HG03565 (cell line): ENCODE data around the gene CLK1.
"Not testable (repeated sequence)": the region's sequence is repeated elsewhere in the genome, so short reads cannot be mapped to it uniquely, and the experiment has no call there.

Source experiments
- ATAC-seq: cut with Tn5 transposase; IDR thresholded peaks from one replicate; pipeline ENCODE4 v1.9.1; 2021; ENCODE audit warnings: mild to moderate bottlenecking, moderate library complexity; ENCODE audit not compliant: unreplicated experiment

The CLK1 gene

DNA sequence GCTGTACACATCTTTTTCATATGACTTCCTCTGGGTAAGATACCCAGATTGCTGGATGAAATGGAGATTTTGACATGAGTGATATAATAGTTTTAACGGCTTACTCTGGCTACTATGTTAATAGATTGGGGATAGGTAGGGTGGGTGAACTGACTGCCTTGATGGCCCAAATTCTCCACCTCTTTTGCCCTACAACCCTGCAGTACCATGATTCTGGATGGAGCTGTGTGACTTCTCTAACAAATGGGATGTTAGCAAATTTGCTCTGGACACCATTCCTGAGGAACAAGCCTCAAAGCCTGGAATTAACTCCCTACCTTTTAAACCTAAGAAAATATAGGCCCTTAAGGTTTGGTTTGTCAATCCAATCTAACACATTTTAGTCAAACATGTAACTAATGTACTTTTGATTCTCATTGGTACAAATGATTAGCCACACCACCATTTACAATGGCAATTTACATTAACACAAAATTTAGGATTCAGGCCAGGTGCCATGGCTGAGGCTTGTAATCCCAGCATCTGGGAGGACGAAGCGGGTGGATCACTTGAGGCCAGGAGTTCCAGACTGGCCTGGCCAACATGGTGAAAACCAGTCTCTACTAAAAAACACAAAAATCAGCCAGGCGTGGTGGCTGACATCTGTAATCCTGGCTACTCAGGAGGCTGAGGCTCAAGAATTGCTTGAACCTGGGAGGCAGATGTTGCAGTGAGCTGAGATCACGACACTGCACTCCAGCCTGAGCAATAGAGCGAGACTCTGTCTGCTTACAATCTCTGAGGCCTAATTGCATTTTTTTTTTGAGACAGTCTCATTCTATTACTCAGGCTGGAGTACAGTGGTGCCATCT lies 12.8 kb downstream of the CLK1 start:
- ATAC-seq: no peak

DNA sequence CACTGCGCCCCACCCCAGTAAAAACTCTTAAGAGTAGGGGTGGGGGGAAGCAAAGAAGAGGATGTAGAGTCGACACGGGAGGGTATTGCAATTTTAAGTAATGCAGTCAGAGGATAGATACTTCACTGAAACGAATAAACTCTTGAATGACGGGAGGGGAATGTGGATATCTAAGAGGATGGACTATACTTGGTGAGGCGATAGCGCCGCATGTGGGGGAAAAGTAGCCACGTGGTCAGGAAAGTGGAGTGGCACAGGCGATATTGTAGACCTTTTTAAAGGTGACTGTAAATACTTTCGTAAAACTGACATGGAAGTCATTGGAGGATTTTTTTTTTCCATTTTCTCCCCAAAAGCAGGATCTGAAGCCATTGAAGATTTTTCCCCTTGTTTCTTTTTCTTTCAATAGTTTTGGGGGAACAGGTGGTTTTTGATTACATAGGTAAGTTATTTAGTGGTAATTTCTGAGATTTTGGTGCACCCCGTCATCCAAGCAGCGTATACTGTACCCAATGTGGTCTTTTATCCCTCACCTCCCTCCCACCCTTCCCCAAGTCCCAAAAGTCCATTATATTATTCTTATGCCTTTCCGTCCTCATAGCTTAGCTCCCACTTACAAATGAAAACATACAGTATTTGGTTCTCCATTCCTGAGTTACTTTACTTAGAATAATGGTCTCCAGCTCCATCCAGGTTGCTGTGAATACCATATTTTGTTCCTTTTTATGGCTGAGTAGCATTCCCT lies 13.8 kb downstream of the CLK1 start:
- ATAC-seq: no peak

DNA sequence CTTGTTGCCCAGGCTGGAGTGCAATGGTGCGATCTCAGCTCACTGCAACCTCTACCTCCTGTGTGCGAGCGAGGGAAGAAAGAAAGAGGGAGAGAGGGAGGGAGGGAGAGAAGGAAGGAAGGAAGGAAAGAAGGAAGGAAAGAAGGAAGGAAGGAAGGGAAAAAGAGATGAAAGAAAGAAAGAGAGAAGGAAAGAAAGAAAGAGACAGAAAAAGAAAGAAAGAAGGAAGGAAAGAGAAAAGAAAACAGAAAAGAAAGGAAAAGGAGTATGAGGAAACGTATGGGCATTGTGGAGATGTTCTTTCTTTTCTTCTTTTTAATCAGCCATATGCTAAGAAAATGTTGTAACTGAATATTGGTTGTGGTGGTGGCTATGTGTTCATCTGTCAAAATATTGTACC lies 16.5 kb downstream of the CLK1 start:
- no peak for ATAC-seq

DNA sequence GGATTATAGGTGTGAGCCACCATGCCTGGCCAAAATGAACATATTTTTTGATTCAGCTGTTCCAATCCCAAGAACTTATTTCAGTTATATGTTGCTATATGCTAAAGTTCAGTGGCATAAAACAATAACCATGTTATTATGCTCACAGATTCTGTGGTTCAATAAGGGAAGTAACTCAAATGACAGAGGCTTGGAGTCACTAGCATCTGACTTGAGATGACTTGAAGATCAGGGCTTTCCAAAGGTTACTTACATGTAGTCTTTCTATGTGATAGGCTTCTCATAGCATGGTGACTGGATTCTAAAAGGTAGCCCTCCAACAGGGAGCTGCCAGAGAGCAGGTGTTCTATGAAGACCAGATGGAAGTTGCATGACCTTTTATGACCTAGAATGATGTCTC lies 17.2 kb downstream of the CLK1 start:
- ATAC-seq: no peak

DNA sequence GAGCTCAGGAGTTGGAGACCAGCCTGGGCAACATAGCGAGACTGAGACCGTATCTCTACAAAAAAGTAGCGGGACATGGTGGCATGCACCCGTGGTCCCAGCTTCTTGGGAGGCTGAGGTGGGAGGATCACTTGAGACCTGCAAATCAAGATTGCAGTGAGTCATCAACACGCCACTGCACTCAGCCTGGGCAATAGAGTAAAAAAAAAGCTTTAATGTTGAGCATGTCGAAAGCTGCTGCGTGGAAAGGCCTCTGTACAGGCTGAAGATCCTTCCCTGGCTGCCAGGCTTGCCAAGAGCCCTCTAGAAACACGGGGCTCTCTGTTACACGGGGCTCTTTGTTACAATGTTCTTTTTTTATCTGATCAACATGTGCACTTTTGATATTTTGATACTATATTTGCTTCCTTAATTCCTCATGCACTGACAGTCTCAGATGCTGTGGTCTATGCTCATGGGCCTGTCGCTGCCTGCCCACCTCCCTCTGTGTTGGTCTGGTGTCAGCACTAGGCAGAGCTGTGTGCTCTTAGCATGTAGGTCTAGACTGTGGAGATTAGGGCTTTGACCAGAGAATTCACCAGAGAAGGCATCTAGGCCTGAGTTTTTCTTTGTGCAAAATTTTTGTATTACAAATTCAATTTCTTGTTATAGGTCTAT lies 18.7 kb downstream of the CLK1 start:
- ATAC-seq: no peak

DNA sequence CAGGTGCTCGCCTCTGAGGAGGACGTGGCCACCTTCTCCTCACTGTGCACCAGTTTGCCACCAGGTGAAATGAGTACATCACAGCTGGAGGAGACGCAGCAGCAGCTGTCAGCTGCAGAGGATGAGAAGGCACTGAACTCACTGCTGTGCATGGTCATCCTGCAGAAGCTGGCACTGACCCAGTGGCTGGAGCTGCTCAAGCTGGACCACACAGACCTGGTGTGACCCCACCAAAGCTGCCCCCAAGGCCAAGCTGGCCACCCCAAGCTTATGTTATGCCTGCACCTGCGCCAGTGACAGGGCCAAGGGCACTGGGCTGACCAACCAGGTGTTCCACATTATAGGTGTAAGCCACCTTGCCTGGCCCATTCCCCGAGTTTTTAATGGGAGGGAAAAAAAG lies 19.3 kb downstream of the CLK1 start:
- no peak for ATAC-seq

DNA sequence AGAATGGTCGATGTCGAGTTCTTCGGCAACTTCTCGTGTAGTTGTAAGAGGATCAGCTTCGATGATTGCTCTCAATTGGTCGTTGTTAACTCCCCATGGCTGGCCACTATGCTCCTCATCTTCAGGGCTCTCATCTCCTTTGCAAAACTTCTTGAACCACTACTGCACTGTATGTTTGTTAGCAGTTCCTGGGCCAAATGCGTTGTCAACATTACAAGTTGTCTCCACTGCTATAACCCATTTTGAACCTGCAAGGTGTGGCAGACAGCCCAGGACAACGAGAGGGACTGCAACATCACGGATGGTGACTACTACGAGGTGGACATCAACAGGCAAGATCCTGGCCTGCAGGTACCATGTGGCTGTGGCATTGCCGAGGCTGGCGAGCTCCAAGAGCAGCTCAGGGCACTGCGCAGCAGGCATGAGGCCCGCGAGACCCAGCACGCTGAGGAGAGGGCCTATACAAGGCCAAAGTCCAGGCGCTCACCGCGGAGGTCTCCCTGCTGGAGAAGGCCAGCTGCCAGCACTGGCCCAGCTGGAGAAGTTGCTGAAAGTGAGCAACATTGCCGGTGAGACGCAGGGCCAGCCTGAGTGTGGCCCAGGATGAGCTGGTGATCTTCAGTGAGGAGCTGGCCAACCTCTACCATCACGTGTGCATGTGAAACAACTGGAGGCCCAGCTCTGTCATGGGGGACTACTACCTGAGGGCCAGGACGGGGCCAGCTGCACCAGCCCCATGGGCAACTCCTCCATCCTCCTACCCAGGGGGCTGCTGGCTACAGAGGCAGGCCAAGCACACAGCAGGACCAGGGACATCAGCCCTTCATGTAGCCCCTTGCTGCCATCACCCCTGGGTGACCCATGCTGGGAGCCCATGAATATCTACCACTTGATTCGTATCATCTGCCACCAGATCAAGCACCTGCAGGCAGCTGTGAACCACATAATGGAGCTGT lies 20.2 kb downstream of the CLK1 start:
- no peak for ATAC-seq

DNA sequence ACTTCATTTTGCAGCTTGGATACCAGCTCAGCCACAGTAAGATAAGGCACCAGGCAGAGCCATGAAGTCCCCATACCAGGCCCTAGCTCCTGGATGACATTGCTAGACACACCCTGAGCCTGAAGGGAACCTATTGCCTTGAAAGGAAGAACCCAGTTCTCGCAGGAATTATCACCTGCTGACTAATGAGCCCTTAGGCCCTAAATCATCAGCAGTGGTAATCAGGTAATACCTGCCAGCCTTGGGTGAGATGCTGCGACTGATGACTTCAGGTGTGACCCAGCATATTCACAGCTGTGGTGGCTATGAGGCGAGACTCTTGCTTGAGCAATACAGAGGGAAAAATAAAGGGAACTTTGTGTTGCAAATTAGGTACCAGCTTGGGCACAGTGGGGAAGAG lies 24.9 kb downstream of the CLK1 start:
- no peak for ATAC-seq

DNA sequence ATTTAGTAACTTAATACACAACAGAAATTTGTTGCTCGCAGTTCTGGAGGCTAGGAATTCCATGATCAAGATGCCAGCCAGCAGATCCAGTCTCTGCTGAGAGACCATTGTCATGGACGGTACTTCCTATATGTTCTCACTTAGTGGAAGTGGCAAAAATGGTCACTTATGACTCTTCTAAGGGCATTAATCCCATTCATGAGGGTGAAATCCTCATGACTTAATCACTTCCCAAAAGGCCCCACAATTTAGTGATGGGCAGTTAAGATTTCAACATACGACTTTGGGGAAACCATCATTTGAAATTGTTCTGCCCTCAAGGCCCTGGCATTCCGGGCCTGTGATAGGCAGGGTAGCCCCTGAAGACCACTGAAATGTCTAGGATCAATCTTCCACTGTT lies 29.8 kb downstream of the CLK1 start:
- no peak for ATAC-seq

DNA sequence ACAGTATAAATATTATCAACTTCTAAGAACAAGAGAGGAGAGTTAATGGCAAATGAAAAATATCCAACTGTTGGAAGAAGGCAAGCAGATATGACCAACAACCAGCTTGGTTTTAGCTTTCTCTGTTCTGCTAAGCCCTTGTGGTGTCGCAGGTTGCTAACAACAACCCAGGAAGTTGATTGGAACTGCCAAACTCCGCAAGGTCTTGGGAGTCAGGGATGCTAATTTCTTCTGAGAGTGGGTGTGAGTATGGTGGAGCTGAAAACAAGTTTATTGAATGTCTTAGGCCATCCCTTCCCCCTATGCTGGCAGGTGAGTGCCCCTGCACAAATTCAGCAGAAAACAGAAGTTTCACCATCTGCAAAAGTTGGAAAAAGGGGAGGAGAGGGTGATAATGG lies 35.2 kb downstream of the CLK1 start:
- ATAC-seq: no peak

DNA sequence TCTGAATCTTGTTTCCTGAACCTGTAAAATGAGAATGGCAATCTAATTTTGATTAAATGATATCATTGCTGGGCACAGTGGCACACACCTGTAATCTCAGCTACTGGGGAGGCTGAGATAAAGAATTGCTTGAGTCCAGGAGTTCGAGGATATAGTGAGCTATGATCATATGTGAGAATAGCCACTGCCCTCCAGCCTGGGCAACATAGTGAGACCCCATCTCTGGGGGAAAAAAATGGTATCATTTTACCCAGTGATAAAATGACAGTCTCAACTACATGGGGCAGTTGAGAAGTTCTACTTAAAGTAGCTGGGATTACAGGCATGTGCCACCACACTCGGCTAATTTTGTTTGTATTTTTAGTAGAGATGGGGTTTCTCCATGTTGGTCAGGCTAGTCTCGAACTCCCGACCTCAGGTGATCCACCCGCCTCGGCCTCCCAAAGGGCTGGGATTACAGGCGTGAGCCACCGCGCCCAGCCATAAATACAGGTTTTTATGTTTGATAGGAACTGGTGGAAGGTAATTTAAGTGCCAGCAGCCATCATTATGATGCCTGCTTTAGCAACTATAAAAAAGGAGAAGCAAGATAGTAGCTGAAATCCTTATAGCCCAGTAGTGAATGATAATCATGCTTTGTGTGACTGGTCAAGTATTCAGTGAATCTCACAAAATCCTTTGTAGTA lies 35.7 kb downstream of the CLK1 start:
- no peak for ATAC-seq

DNA sequence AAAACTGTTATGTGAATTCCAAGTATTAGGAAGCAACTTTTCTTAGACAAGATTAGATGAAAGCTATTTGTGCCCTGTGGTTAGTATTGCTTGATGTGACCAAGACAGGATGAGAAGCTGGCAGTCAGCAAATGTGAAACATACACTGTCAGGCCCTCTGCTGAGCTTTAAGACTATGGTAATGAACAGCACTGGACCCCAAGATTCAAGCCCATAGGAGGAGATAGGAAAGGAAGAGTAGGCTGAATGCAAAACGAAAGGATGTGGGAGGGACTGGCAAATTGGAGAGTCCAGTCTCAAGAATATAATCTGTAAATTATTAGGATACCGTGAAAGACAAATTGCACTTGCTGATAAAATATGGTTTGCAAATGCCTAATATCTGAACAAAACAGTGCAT lies 36.4 kb downstream of the CLK1 start:
- ATAC-seq: no peak

DNA sequence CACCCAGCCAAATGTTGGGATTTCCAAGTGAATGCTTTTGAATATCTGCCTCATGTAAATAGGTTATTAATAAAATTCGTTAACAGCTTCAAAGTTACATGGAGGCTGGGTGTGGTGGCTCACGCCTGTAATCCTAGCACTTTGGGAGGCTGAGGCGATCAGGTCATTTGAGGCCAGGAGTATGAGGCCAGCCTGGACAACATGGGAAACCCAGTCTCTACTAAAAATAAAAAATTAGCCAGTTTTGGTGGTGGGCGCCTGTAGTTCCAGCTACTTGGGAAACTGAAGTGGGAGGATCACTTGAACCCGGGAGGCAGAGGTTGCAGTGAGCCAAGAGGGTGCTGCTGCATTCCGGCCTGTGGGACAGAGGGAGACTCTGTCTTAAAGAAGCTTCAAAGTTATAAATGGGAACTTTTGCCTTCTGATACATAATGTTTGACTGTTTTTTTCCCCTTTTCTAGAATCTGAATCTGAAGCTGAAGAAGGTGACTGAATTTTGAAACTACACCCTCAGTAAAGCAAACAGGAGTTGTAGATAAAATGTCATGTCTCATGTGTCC lies 42.7 kb downstream of the CLK1 start:
- ATAC-seq: no peak

DNA sequence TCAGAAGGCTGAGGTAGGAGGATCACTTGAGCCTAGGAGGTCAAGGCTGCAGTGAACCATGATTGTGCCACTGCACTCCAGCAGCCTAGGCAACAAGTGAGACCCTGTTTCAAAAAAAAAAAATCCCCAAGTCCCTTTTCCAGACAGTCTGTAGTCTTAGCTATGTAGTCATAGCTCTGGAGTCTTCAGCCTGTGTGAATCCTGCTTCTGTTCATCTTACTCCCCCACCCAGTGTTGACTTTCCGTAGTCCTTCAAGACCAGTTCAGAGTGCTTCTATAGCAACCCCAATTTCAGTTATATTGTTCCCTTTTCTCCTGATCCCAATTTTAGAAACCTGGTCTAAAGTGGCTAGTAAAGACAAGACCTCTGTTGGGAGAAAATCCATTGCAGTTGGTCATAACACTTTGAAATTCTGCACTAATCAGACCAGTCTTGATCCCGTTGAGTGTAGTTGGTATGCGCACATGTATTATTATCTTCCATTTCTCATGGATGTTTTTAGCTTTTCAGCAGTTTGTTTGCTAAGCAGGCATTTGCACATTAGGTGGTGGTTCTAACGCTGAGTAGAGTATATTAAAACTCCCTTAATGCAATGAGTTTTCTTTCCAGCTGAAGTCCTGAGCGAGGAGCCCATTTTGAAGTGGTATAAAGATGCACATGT lies 43.8 kb downstream of the CLK1 start:
- ATAC-seq: no peak

DNA sequence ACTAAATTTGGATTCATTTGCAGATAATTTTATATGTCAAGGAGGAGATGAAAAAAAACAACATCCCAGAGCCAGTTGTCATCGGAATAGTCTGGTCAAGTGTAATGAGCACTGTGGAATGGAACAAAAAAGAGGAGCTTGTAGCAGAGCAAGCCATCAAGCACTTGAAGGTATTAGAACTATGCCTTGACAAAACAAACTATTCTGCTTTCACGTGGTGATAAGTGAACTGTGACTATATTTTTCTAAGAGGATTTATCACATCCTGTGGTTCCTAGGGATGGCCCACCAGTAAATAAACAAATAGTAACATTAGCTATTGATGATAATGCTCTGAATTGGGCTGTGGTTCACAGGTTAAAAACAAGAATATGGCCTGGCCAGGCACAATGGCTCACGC lies 45.7 kb downstream of the CLK1 start:
- not testable (repeated sequence) for ATAC-seq

DNA sequence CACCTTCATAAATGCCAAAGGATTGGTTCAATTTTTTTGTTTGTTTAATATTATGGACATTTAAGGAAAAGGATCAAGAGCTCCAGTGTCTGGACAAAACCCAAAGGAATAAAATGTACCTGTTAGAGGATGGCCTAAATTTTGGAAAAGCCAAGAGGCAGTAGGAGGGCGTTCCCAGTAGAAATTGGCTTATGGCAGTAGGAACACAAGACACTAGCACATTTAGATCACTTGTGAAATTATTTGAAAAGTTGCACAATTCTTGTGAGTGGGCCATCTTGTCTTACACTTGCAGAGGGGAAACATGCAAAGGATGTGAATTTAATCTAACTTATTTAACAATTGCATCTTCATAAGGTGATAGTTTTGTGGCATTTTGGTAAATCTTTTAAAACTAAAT lies 49.5 kb downstream of the CLK1 start:
- ATAC-seq: no peak

DNA sequence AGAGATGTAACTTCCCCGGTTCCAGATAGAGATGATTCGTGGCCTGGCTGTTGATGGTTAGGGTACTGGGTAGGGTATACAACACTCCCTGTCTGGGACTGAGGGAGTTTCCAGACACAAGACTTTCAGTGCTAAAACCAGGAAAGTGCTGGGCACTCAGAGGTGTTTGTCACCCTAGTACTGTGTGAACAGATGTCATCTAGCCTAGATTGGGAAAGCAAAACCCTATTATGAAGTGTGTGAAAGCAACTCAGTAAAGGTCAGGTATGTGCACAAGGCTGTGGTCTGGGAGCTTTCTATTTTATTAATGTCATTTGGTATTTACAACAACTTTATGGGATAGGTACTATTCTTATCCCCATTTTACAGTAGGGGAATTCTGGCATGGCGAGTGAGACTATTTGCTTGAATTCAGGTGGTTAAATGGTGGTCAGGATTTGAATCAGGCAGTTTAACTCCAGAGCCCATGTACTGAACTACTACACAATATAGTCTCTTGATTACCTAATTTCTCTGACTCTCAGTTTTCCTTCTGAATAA lies 50.1 kb downstream of the CLK1 start:
- ATAC-seq: no peak

DNA sequence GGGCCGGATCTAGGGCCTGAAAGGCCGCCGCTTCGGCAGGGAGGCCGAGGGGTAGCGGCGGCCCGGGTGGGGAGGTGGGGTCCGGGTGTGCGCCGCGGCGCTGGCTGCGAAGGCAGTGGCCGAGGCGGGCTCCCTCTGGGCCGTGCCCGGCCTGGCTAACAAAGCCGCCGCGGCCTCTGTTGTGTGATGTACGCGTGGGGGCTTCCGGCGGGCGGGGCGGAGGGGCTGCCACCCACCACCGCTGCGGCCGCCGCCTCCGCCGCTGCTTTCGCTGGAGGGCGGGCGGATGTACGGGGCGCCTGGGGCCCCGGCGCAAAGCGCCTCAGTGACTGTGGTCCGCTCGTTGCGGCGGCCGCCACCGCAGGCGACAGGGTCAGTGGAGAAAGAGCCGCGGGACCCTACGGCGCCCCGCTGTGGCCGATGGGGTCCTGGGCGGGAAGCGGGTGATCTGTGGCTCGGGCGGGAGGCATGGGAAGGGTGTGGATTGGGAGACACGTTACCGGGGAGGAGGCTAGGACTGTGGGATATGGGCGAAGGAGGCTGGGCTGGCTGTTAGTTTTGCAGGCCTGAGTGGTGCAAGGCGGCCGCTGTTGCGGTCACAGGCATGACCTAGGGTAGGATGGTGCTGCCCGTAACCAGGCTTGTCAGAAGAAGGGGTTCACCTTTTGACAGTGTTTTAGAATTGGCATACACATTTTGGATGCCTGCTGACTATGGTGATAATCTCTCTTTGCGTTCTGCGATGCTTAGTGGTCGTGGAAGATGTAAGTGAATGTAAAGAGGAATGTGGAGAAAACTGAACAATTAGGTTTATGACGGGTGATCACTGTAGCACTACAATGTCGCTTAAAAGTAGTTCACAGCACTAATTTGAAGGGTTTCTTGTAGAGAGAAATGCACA lies 52.1 kb downstream of the CLK1 start:
- ATAC-seq: peak; percentile 28
